GM08714 (cell line): ENCODE results near the gene SULT1A3.
"Not testable (repeated sequence)": the region's sequence is repeated elsewhere in the genome, so short reads cannot be mapped to it uniquely, and the experiment has no call there.

Experiments
- H3K4me3 ChIP-seq: fragments of 200-500 bp; sonication (Bioruptor generic); 2 replicates; pipeline ENCODE4 v1.5.1; 2014; ENCODE audit warnings: mild to moderate bottlenecking, low read length, inconsistent platforms
- ZNF274 ChIP-seq: IDR thresholded peaks from 2 replicates; pipeline ENCODE4 v1.6.1; 2012; ENCODE audit warnings: mild to moderate bottlenecking, low read depth, low read length

SULT1A3 gene

GRCh38 chr16:30199049-30199448, at the start of gene SULT1A3:
SULT1A3 (plus strand) TSS chr16:30199255; CDS start chr16:30200729, 1,474 bp downstream.
- H3K4me3 ChIP-seq, result not testable (repeated sequence)

GRCh38 chr16:30151091-30151490, 48.0 kb upstream of the SULT1A3 start:
- H3K4me3 ChIP-seq, result no peak overlapping the region
- no peak for TF ChIP-seq ZNF274

GRCh38 chr16:30152517-30152916, 46.5 kb upstream of the SULT1A3 start:
- no peak for TF ChIP-seq ZNF274

GRCh38 chr16:30155188-30155587, 43.9 kb upstream of the SULT1A3 start:
- TF ChIP-seq ZNF274, result no peak
- H3K4me3 ChIP-seq, result no peak overlapping the region

More at GRCh38 chr16:30152517-30152916, 46.5 kb upstream of the SULT1A3 start:
- no peak overlapping the region for H3K4me3 ChIP-seq

- no peak overlapping the region for H3K4me3 ChIP-seq
Observed at GRCh38 chr16:30157214-30157613, 41.8 kb upstream of the SULT1A3 start.

GRCh38 chr16:30163538-30163937, 35.5 kb upstream of the SULT1A3 start:
- H3K4me3 ChIP-seq, result no peak overlapping the region
- no peak for TF ChIP-seq ZNF274

More at GRCh38 chr16:30157214-30157613, 41.8 kb upstream of the SULT1A3 start:
- no peak for TF ChIP-seq ZNF274

GRCh38 chr16:30166202-30166902, 32.7 kb upstream of the SULT1A3 start:
- no peak for TF ChIP-seq ZNF274
- no peak overlapping the region for H3K4me3 ChIP-seq

GRCh38 chr16:30168746-30169145, 30.3 kb upstream of the SULT1A3 start:
- H3K4me3 ChIP-seq, result not testable (repeated sequence)

- H3K4me3 ChIP-seq, result not testable (repeated sequence)
Observed at GRCh38 chr16:30169416-30169815, 29.6 kb upstream of the SULT1A3 start.

GRCh38 chr16:30170145-30170544, 28.9 kb upstream of the SULT1A3 start:
- not testable (repeated sequence) for H3K4me3 ChIP-seq

- no peak for TF ChIP-seq ZNF274
- no peak overlapping the region for H3K4me3 ChIP-seq
Observed at GRCh38 chr16:30173054-30173453, 26.0 kb upstream of the SULT1A3 start.

GRCh38 chr16:30176876-30177275, 22.2 kb upstream of the SULT1A3 start:
- not testable (repeated sequence) for H3K4me3 ChIP-seq

GRCh38 chr16:30179195-30179594, 19.9 kb upstream of the SULT1A3 start:
- no peak for TF ChIP-seq ZNF274
- H3K4me3 ChIP-seq, result no peak overlapping the region

- TF ChIP-seq ZNF274, result no peak
- H3K4me3 ChIP-seq, result no peak overlapping the region
Observed at GRCh38 chr16:30179931-30180330, 19.1 kb upstream of the SULT1A3 start.

- TF ChIP-seq ZNF274, result no peak
- H3K4me3 ChIP-seq, result no peak overlapping the region
Observed at GRCh38 chr16:30180741-30181140, 18.3 kb upstream of the SULT1A3 start.
